Astrocyte of the cerebellum (primary cell): ENCODE measurements around the gene IGDCC3.

Experiments
- DNase-seq: peaks from one replicate; pipeline ENCODE4 v3.0.0-alpha.2; 2011; ENCODE audit warnings: low read depth
- H3K4me3 ChIP-seq: 2 replicates; pipeline ENCODE4 v1.5.1; 2011; ENCODE audit warnings: mild to moderate bottlenecking, low read depth, low read length, moderate library complexity
- CTCF ChIP-seq: IDR thresholded peaks from 2 replicates; pipeline ENCODE4 v1.5.1; 2012; ENCODE audit warnings: low read length, low read depth, moderate library complexity, mild to moderate bottlenecking; ENCODE audit errors: missing control alignments
- in situ Hi-C: cut with HindIII; loops from 2 replicates; pipeline ENCODE4 v1.10.0; 2017; ENCODE audit warnings: low sequenced_read_pairs

Gene IGDCC3

GRCh38 chr15:65421360-65422215 is 43.8 kb upstream of the IGDCC3 start:
- in situ Hi-C loops: no loop called here
- H3K4me3 ChIP-seq: peak overlapping the region; percentile 75
- TF ChIP-seq CTCF: no peak
- peak; percentile 83 for DNase-seq

GRCh38 chr15:65420975-65421359 is 43.2 kb upstream of the IGDCC3 start:
- no peak for DNase-seq
- peak overlapping the region; percentile 75 for H3K4me3 ChIP-seq
- TF ChIP-seq CTCF: no peak
- in situ Hi-C loops: no loop called here

GRCh38 chr15:65418596-65418995 is 40.8 kb upstream of the IGDCC3 start:
- TF ChIP-seq CTCF: no peak
- no peak overlapping the region for H3K4me3 ChIP-seq
- no peak for DNase-seq
- in situ Hi-C loops: no loop called here

GRCh38 chr15:65416845-65417416 is 39.1 kb upstream of the IGDCC3 start:
- TF ChIP-seq CTCF: no peak
- in situ Hi-C loops: no loop called here

GRCh38 chr15:65414841-65415621 is 37.2 kb upstream of the IGDCC3 start:
- in situ Hi-C loops: no loop called here
- H3K4me3 ChIP-seq: peak overlapping the region; percentile 1
- peak; percentile 39 for TF ChIP-seq CTCF
- DNase-seq: peak; percentile 82

More at GRCh38 chr15:65416845-65417416, 39.1 kb upstream of the IGDCC3 start:
- DNase-seq: no peak
- H3K4me3 ChIP-seq: no peak overlapping the region

GRCh38 chr15:65413760-65414144 is 36.0 kb upstream of the IGDCC3 start:
- H3K4me3 ChIP-seq: no peak overlapping the region
- no peak for TF ChIP-seq CTCF
- in situ Hi-C loops: no loop called here

More at GRCh38 chr15:65413760-65414144, 36.0 kb upstream of the IGDCC3 start:
- DNase-seq: no peak
